ENCODE measurements around the gene ZBTB7C.

The ZBTB7C gene

GRCh38 chr18:48027401-48027963 is 381.7 kb downstream of the ZBTB7C start:
- no peak for DNase-seq

GRCh38 chr18:48026216-48026615 is 383.0 kb downstream of the ZBTB7C start:
- DNase-seq = no peak

GRCh38 chr18:48024881-48025660 is 384.1 kb downstream of the ZBTB7C start:
- no peak for DNase-seq

DNA sequence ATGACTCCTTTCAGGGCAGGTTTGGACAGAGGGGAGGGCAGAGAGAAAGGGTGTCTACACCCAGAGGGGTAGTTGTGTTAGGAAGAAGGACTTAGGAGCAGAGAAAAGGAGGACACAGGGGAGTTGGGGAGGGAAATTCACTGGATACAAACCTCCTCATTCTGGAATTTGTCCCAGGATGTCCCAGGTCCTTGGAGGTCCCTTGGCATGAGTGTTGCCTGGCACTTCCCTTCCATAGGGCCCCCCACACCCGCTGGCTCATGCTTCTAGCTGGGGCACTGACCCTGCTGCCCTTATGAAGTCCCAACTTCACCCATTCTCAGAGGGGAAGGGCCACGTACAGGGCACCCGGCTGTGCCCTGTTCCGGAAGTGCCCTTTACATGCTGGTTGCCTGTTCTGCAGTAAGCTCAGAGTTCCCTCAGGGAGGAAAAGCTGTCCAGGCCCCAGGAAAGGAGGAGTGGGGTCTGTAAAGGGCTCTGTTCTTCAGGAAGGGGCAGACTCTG is 385.1 kb downstream of the ZBTB7C start:
- DNase-seq = no peak

GRCh38 chr18:48023334-48024008 is 385.7 kb downstream of the ZBTB7C start:
- peak; percentile 44 for DNase-seq

DNA sequence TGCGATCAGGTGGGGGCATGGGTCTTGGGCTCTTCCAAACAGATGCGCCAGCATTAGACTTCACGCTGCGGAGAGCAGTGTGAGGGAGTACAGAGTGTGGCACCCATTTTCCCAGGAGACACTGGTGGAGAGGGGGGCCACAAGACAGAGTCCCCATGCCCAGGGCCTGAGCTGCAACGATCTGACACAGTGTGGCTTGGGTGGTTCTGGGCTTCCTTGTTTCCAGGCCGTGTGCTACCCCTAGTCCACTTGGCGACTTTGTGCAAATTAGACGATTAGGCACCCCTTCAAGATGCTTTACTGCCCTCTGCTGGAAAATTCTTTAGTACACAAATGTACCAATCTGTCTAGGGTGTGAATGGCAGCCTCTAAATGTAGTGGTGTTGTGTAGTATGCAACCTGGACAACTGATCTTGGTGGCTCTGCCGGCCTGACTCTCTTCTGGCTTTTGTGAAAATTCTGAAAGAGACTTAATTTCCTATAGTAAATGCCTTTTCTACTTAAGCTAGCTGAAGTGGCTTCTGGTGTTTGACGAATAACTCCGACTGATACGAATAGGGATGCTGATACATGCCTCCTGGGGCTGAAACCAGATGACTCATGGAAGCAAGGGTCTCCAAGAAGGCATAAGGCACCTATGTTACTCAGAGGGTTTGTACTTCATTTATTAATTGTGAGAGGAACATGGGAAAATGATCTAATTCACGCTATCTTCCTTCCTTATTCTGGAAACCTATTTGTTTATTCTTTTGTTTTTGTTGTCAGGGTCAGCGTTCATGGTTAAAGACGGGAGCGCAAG is 386.5 kb downstream of the ZBTB7C start:
- DNase-seq = no peak

- no peak for DNase-seq
Observed at GRCh38 chr18:48022021-48022420, 387.2 kb downstream of the ZBTB7C start.

DNA sequence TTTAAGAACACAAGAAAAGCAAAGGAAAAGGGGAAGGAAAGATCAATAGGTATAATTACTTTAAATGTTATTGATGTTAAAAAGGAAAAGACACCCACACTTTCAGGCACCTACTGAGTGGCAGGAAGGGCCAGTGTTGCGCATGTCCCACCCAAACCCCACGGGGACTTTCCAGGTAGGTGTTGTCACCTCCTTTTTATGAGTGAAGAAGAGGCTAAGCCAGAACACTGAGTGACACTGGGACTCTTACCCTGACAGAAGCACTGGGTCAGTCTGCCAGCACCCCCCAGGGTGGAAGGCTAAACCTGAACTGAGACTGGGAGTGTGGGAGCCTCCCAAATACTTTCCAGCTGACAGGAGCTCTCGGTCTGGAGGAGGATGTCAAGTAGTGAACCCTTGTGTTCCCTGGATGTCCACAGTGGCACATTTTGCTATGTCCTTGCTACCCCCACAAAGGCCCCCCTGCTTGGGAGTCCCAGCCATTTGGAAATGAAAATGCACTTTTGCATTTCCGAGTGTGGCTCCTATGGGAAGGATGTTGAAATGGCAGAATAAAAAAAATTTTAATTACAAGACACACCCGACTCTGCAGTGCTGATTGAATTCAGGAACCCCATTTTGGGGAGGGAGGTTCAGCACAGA is 387.8 kb downstream of the ZBTB7C start:
- DNase-seq = no peak

GRCh38 chr18:48020337-48021250 is 388.6 kb downstream of the ZBTB7C start:
- no peak for DNase-seq

- DNase-seq = no peak
Observed at GRCh38 chr18:48019557-48020325, 389.4 kb downstream of the ZBTB7C start.

DNA sequence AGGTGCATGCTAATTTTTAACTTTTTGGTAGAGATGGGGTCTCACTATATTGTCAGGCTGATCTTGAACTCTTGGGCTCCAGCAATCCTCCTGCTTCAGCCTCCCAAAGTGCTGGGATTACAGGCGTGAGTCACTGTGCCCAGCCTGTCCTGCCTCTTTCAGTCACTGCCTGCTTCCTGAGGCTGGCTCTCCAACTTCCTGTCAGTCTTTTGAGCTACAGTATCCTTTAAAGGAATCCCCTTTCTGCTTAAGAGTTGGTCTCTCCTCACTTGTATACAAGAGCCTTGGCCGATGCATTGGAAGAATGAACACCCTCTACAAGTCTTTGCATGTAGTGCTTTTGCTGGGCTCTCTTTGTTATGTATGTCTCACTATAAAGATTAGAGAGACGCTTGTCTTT is 390.3 kb downstream of the ZBTB7C start:
- DNase-seq = no peak

GRCh38 chr18:48017635-48018034 is 391.5 kb downstream of the ZBTB7C start:
- no peak for DNase-seq

GRCh38 chr18:48013162-48013561 is 396.0 kb downstream of the ZBTB7C start:
- DNase-seq = no peak

GRCh38 chr18:48011926-48012465 is 397.2 kb downstream of the ZBTB7C start:
- DNase-seq = no peak

DNA sequence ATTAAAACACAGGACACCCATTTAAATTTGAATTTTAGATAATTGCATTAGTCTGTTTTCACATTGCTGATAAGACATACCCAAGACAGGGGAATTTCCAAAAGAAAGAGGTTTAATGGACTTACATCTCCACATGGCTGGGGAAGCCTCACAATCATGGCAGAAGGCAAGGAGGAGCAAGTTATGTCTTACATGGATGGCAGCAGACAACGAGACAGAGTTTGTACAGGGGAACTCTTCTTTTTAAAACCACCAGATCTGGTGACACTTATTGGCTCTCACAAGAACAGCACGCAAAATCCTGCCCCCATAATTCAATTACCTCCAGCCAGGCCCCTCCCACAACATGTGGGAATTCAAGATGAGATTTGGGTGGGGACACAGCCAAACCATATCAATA is 398.9 kb downstream of the ZBTB7C start:
- DNase-seq = no peak

DNA sequence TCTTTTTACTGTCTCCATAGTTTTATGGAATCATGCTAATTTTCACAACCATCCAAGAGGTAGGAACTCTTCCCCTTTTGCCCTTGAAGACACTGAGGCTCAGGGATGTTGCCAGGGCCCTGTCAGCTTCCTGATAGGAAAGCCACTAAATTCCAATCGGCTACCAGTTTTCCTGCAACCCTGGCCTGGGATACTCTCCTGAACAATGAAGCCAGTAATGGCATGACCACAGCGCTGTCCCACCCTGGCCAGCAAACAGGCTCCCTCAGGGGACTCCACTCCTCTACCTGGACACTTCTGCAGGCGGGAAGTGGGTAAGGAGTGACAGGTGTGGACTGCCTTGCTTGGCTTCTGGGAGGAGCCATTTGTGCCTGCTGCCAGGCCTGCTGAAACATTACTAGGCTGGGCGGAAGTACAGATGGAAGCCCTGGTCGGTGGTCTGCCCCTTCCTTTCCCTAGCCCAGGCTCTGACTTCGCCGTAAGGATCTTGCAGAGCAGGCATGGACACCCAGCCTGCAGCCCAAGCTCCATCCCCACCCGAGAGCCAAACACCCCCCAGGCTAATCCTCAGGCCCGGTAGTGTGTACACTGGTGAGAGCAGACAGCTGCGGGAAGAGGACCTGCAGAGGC is 400.0 kb downstream of the ZBTB7C start:
- DNase-seq = no peak

- peak; percentile 47 for DNase-seq
Observed at GRCh38 chr18:48007955-48008701, 401.1 kb downstream of the ZBTB7C start.

GRCh38 chr18:48007381-48007780 is 401.8 kb downstream of the ZBTB7C start:
- DNase-seq = no peak

Measured in activated CD4-positive, alpha-beta T cell treated with anti-CD3 and anti-CD28 coated beads for 48 hours (primary cell).